Measurements from ENCODE around the gene PLA2G10. TPM values are rescaled to one million over a fixed set of nuclear protein-coding genes. Genes with fewer than 3 reads are reported as not detected.

Gene PLA2G10
- total and polyA plus RNA-seq, 9 of the 15 experiments (the other 6 are each of a cell fraction or from before 2014, with no cell fraction given), result not detected

DNA sequence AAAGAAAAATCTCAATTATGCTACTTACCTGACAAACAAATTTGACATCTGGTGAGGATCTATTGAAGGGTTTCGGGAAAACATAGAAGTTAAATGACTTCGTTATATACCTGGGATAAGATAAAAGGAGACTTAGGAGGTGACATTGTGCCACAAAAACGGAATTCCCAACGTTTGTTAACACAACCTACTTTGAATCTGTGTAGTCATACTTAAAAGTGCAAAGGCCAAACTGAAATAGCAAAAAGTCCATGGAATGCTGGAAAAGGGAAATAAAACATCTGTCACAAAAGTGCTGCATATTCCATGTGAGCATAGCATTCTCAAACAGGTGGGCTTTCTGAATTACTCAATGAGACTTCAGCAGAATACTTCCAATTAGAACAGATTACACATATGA, 67.0 kb downstream of the PLA2G10 start:
- H3K4me1 ChIP-seq (replicated peaks in 1 of 2; ENCODE audit: control insufficient read depth in 2 of 2, insufficient read depth in 2 of 2, low read length in 2 of 2), result peaks cover 17 to 21% of the 10 kb centered on the region in 2 experiments
- no peak overlapping the region for H3K4me3 ChIP-seq
- H3K4me2 ChIP-seq (ENCODE audit: insufficient read depth, low read length), result no peak overlapping the region
- no peak overlapping the region for H3K27ac ChIP-seq (ENCODE audit: extremely low read depth, low read depth, low read length)
- no TSS peak for BruUV-seq (replicated peaks)
- peaks cover 53% of the 10 kb centered on the region; the same call in 2 of the 3 replicates for H3K36me3 ChIP-seq (ENCODE audit: control insufficient read depth, insufficient read depth, low read length)
- ChIA-PET CTCF (ENCODE audit: low intra/inter-chr PET ratio) (no interaction called here), POLR2A (no interaction called here)
- 96% methylated on average over 4 of the region's 4 CpGs for WGBS (ENCODE audit: insufficient coverage, low coverage, missing lambda C conversion rate)
- FAIRE-seq (no peak), ATAC-seq (no peak), DNase-seq (ENCODE audit: extremely low read depth in 1 of 4, low spot score in 3 of 4) (no peak)
- H3K27me3 ChIP-seq (ENCODE audit: control insufficient read depth in 2 of 2, insufficient read depth in 2 of 2, low read length in 2 of 2), result no peaks in the 10 kb centered on the region
- H3K9me3 ChIP-seq (replicated peaks; ENCODE audit: control insufficient read depth, insufficient read depth, low read depth, low read length), result no peaks in the 10 kb centered on the region
- peaks cover 30% of the 10 kb centered on the region for H3K79me2 ChIP-seq (ENCODE audit: control insufficient read depth, insufficient read depth, low read length)
- intact Hi-C loops (cut with micrococcal nuclease) (no loop called here), in situ Hi-C loops (cut with MboI) (loop anchor here (25.0 kb wide), 1 partner anchor 1885 kb away; no protein-coding TSS in a partner anchor)
- H4K20me1 ChIP-seq (replicated peaks; ENCODE audit: control insufficient read depth, insufficient read depth, low read length), result no peaks in the 10 kb centered on the region
- no peak overlapping the region for H2AFZ ChIP-seq (ENCODE audit: low read depth, low read length)
- no peak overlapping the region for H3K9ac ChIP-seq (ENCODE audit: insufficient read depth in 1 of 2, low read depth in 2 of 2, low read length in 2 of 2)
- no peaks in the 10 kb centered on the region for H3K9me1 ChIP-seq (ENCODE audit: control insufficient read depth, insufficient read depth, low read length)
- TF ChIP-seq, protein P1, sequence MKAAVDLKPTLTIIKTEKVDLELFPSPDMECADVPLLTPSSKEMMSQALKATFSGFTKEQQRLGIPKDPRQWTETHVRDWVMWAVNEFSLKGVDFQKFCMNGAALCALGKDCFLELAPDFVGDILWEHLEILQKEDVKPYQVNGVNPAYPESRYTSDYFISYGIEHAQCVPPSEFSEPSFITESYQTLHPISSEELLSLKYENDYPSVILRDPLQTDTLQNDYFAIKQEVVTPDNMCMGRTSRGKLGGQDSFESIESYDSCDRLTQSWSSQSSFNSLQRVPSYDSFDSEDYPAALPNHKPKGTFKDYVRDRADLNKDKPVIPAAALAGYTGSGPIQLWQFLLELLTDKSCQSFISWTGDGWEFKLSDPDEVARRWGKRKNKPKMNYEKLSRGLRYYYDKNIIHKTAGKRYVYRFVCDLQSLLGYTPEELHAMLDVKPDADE (conservative IDR thresholded peaks at IDR 0.05; ENCODE audit: control insufficient read depth, low read depth, low read length), result no peak
- TF ChIP-seq, protein P2, sequence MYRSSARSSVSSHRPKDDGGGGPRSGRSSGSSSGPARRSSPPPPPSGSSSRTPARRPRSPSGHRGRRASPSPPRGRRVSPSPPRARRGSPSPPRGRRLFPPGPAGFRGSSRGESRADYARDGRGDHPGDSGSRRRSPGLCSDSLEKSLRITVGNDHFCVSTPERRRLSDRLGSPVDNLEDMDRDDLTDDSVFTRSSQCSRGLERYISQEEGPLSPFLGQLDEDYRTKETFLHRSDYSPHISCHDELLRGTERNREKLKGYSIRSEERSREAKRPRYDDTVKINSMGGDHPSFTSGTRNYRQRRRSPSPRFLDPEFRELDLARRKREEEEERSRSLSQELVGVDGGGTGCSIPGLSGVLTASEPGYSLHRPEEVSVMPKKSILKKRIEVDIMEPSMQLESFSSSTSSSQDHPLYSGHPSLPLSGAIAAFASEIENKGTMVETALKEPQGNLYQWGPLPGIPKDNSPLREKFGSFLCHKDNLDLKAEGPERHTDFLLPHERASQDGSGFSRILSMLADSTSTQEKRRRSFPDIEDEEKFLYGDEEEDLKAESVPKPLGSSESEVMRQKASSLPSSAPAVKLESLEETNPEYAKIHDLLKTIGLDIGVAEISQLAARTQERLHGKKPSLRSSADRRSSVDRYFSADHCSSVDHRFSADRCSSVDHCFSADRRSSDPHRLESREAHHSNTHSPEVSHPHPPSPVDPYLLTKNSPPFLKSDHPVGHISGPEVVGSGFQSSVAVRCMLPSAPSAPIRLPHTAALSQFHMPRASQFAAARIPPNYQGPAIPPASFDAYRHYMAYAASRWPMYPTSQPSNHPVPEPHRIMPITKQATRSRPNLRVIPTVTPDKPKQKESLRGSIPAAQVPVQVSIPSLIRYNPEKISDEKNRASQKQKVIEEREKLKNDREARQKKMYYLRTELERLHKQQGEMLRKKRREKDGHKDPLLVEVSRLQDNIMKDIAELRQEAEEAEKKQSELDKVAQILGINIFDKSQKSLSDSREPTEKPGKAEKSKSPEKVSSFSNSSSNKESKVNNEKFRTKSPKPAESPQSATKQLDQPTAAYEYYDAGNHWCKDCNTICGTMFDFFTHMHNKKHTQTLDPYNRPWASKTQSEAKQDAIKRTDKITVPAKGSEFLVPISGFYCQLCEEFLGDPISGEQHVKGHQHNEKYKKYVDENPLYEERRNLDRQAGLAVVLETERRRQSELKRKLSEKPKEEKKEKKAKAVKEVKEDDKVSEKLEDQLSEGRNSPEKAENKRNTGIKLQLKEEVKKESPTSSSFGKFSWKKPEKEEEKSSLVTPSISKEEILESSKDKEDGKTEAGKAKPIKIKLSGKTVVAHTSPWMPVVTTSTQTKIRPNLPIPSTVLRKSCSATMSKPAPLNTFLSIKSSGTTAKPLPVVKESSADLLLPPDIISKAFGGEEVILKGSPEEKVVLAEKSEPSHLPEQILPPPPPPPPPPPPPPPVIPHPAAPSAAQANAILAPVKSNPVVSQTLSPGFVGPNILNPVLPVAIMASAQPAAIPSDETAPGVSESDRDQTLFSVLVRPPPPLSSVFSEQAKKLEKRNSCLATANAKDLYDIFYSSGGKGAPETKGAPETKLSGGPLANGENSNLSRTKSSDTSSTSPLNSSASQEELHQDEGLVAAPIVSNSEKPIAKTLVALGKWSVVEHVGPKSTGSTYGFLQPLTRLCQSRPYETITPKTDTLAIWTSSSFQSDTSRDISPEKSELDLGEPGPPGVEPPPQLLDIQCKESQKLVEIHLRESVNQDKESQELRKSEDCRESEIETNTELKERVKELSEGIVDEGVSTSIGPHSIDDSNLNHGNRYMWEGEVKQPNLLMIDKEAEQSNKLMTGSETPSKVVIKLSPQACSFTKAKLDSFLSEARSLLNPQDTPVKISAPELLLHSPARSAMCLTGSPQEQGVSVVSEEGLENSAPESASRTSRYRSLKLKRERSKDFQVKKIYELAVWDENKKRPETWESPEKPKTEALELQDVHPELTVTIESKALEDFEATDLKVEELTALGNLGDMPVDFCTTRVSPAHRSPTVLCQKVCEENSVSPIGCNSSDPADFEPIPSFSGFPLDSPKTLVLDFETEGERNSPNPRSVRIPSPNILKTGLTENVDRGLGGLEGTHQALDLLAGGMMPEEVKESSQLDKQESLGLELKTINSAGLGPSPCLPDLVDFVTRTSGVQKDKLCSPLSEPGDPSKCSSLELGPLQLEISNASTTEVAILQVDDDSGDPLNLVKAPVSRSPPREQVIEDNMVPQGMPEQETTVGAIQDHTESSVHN (IDR thresholded peaks at IDR 0.05; ENCODE audit: borderline replicate concordance in 1 of 2, low read depth in 1 of 2), result no peak
- TF ChIP-seq, protein P3, sequence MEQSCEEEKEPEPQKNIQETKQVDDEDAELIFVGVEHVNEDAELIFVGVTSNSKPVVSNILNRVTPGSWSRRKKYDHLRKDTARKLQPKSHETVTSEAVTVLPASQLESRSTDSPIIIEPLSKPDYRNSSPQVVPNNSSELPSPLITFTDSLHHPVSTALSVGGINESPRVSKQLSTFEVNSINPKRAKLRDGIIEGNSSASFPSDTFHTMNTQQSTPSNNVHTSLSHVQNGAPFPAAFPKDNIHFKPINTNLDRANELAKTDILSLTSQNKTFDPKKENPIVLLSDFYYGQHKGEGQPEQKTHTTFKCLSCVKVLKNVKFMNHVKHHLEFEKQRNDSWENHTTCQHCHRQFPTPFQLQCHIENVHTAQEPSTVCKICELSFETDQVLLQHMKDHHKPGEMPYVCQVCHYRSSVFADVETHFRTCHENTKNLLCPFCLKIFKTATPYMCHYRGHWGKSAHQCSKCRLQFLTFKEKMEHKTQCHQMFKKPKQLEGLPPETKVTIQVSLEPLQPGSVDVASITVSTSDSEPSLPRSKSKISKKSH (CRISPR knock-in tag; IDR thresholded peaks at IDR 0.05), result no peak
- TF ChIP-seq HNRNPK (IDR thresholded peaks at IDR 0.05; ENCODE audit: low read depth, low read length, poor library complexity, severe bottlenecking) (no peak), PHF20 (IDR thresholded peaks at IDR 0.05; ENCODE audit: partially characterized antibody) (no peak), CSDE1 (IDR thresholded peaks at IDR 0.05) (no peak), TCF3 (CRISPR knock-in tag; IDR thresholded peaks at IDR 0.05) (no peak), MCM5 (IDR thresholded peaks at IDR 0.05; ENCODE audit: low read depth) (no peak), CBX8 (IDR thresholded peaks at IDR 0.05; ENCODE audit: borderline replicate concordance, extremely low read depth, low read depth, low read length, poor library complexity, severe bottlenecking) (no peak), C11orf30 (IDR thresholded peaks at IDR 0.05; ENCODE audit: low read depth) (no peak)
